HepG2 (cell line): Measurements from ENCODE around the gene TNPO3. TPM values are rescaled to one million over a fixed set of nuclear protein-coding genes. Genes with fewer than 3 reads are reported as not detected.

Experiments used
- ATAC-seq: fragments of 200-7000 bp; cut with Tn5 transposase; 3 replicates; pipeline ENCODE4 v1.9.1; 2020; ENCODE audit warnings: mild to moderate bottlenecking, moderate library complexity
- BruUV-seq: library from RNA; stranded (reverse); fragments of 400-500 nt; replicated peaks from 2 replicates; lab custom pipeline; 2021; lab: Mats Ljungman, UMichigan
- CTCF ChIA-PET: fragments of 300-600 bp; formaldehyde crosslinking; extraction: SDS; loops from one replicate; lab custom pipeline; 2021; ENCODE audit warnings: low total read pairs, inconsistent platforms, low intra/inter-chr PET ratio; lab: Yijun Ruan, JAX
- POLR2A ChIA-PET: fragments of 350-600 bp; sonication (Branson Sonifier 250); formaldehyde crosslinking; loops from one replicate; lab custom pipeline; 2020; ENCODE audit warnings: antibody characterized with exemption, inconsistent platforms; lab: Yijun Ruan, JAX
- DNase-seq: peaks from one replicate; pipeline ENCODE4 v3.0.0-alpha.2; 2015; ENCODE audit warnings: low spot score
- FAIRE-seq: peaks from 3 replicates; lab custom pipeline; 2011; peaks lifted over from hg19 to GRCh38; lab: Jason Lieb, UNC
- H2AFZ ChIP-seq: one replicate; pipeline ENCODE4 v1.6.1; 2011; ENCODE audit warnings: low read length, inconsistent platforms
- H3K27ac ChIP-seq: fragments of 300-600 bp; 3 replicates; pipeline ENCODE4 v1.8.0; 2011; ENCODE audit warnings: mixed run types, mild to moderate bottlenecking, mixed read lengths, low read length, inconsistent platforms; ENCODE audit not compliant: insufficient read depth; ENCODE audit errors: extremely low read length
- H3K27me3 ChIP-seq, 2 experiments: fragments of 200-600 bp in 1 of 2; 2 replicates in 1 of 2; 3 replicates in 1 of 2; pipeline versions ENCODE4 v1.6.0 to v1.8.0; 2011; ENCODE audit warnings: low read length in 2 of 2, mild to moderate bottlenecking in 2 of 2, moderate library complexity in 2 of 2, inconsistent platforms in 1 of 2; ENCODE audit not compliant: insufficient read depth in 2 of 2, control insufficient read depth in 1 of 2
- H3K36me3 ChIP-seq, 2 experiments: fragments of 200-600 bp in 1 of 2; replicated peaks in 1 of 2; 2 replicates in 1 of 2; 3 replicates in 1 of 2; pipeline versions ENCODE4 v1.5.1 to v1.8.0; 2011; ENCODE audit warnings: low read length in 2 of 2, inconsistent platforms in 1 of 2; ENCODE audit not compliant: insufficient read depth in 2 of 2, control insufficient read depth in 1 of 2
- H3K4me1 ChIP-seq: 2 replicates; pipeline ENCODE4 v1.5.1; 2012; ENCODE audit warnings: low read length, inconsistent platforms; ENCODE audit not compliant: insufficient read depth
- H3K4me2 ChIP-seq: 2 replicates; pipeline ENCODE4 v1.6.0; 2011; ENCODE audit warnings: low read depth, low read length, inconsistent platforms
- H3K4me3 ChIP-seq, 3 experiments: fragments of 200-600 bp in 1 of 3; sonication (generic), shearing (Covaris generic) in 1 of 3; replicated peaks in 1 of 3; 2 replicates each; pipeline ENCODE4 v1.5.1; 2011 to 2016; ENCODE audit warnings: low read length in 3 of 3, inconsistent platforms in 2 of 3, low read depth in 2 of 3, mild to moderate bottlenecking in 2 of 3, control low read depth in 1 of 3, mixed read lengths in 1 of 3; ENCODE audit not compliant: insufficient read depth in 1 of 3
- H3K79me2 ChIP-seq: one replicate; pipeline ENCODE4 v1.6.1; 2011; ENCODE audit warnings: low read length, inconsistent platforms; ENCODE audit not compliant: insufficient read depth
- H3K9ac ChIP-seq: 2 replicates; pipeline ENCODE4 v1.6.0; 2011; ENCODE audit warnings: mild to moderate bottlenecking, low read depth, low read length, inconsistent platforms; ENCODE audit not compliant: insufficient read depth
- H3K9me3 ChIP-seq: 2 replicates; pipeline ENCODE4 v1.5.1; 2012; ENCODE audit warnings: mild to moderate bottlenecking, low read length
- H4K20me1 ChIP-seq: 2 replicates; pipeline ENCODE4 v1.6.0; 2011; ENCODE audit warnings: inconsistent platforms, mild to moderate bottlenecking, low read length, moderate library complexity; ENCODE audit not compliant: insufficient read depth
- ADNP ChIP-seq: sonication (generic); formaldehyde crosslinking; IDR thresholded peaks from 2 replicates; pipeline ENCODE4 v1.4.0; 2020; ENCODE audit warnings: missing genetic modification reagents
- AKAP8 ChIP-seq: sonication (generic); formaldehyde crosslinking; IDR thresholded peaks from 2 replicates; pipeline ENCODE4 v1.5.1; 2020; ENCODE audit warnings: mild to moderate bottlenecking, missing genetic modification reagents
- BCL6 ChIP-seq: IDR thresholded peaks from 2 replicates; pipeline ENCODE4 v1.6.1; 2016; ENCODE audit warnings: missing genetic modification reagents, missing compliant biosample characterization
- MAZ ChIP-seq, 2 experiments: sonication (generic) in 1 of 2; formaldehyde crosslinking in 1 of 2; IDR thresholded peaks; 2 replicates each; pipeline versions ENCODE4 v1.5.0 to v1.6.1; 2012 to 2020; ENCODE audit warnings: low read depth in 2 of 2, mild to moderate bottlenecking in 2 of 2, borderline replicate concordance in 1 of 2, improper control_type of control experiment in 1 of 2, low read length in 1 of 2, missing genetic modification reagents in 1 of 2, moderate library complexity in 1 of 2
- MYNN ChIP-seq: sonication (generic); formaldehyde crosslinking; IDR thresholded peaks from 2 replicates; pipeline ENCODE4 v1.4.0; 2020; ENCODE audit warnings: mild to moderate bottlenecking, low read depth, missing genetic modification reagents
- PAXIP1 ChIP-seq: sonication (generic); formaldehyde crosslinking; conservative IDR thresholded peaks from 2 replicates; pipeline ENCODE4 v1.4.0; 2020; ENCODE audit warnings: mild to moderate bottlenecking, missing genetic modification reagents, moderate library complexity
- PITX1 ChIP-seq: sonication (generic); formaldehyde crosslinking; IDR thresholded peaks from 2 replicates; pipeline ENCODE4 v1.5.1; 2020; ENCODE audit warnings: mild to moderate bottlenecking, missing genetic modification reagents
- SKIL ChIP-seq: sonication (generic); formaldehyde crosslinking; IDR thresholded peaks from 2 replicates; pipeline ENCODE4 v1.8.0; 2022; ENCODE audit warnings: missing genetic modification reagents, mild to moderate bottlenecking, moderate library complexity, borderline replicate concordance
- TBL1XR1 ChIP-seq: fragments of 150-350 bp; IDR thresholded peaks from 2 replicates; pipeline ENCODE4 v1.6.1; 2014; ENCODE audit warnings: borderline replicate concordance, low read length; ENCODE audit not compliant: partially characterized antibody
- ZMAT5 ChIP-seq: sonication (generic); formaldehyde crosslinking; IDR thresholded peaks from 2 replicates; pipeline ENCODE4 v1.5.0; 2020; ENCODE audit warnings: mild to moderate bottlenecking, low read depth, missing genetic modification reagents, borderline replicate concordance
- ZNF296 ChIP-seq: sonication (generic); formaldehyde crosslinking; conservative IDR thresholded peaks from 2 replicates; pipeline ENCODE4 v1.5.0; 2020; ENCODE audit warnings: mild to moderate bottlenecking, missing genetic modification reagents
- ZNF34 ChIP-seq: sonication (generic); formaldehyde crosslinking; IDR thresholded peaks from 2 replicates; pipeline ENCODE4 v1.4.0; 2020; ENCODE audit warnings: mild to moderate bottlenecking, missing genetic modification reagents, borderline replicate concordance
- ZNF503 ChIP-seq: sonication (generic); formaldehyde crosslinking; IDR thresholded peaks from 2 replicates; pipeline ENCODE4 v1.4.0; 2020; ENCODE audit warnings: missing genetic modification reagents
- ZNF644 ChIP-seq: IDR thresholded peaks from 2 replicates; pipeline ENCODE4 v1.6.1; 2016; ENCODE audit warnings: low read depth
- ZNF670 ChIP-seq: sonication (generic); formaldehyde crosslinking; IDR thresholded peaks from 2 replicates; pipeline ENCODE4 v1.8.0; 2022; ENCODE audit warnings: mild to moderate bottlenecking, missing genetic modification reagents, borderline replicate concordance
- WGBS: methylation state at CpG from one replicate; pipeline ENCODE4 v1.1.6; 2017; ENCODE audit warnings: low lambda C conversion rate; 5-methylcytosine and 5-hydroxymethylcytosine counted together
- in situ Hi-C: cut with HindIII; loops from 2 replicates; pipeline ENCODE4 v1.10.0; 2017; ENCODE audit warnings: low pct_unique_long_range_greater_than_20kb; ENCODE audit not compliant: extremely low pct_ligation_motif_present
- intact Hi-C: fragments of 100-400 bp; cut with micrococcal nuclease; formaldehyde crosslinking; loops from one replicate; pipeline ENCODE4 v1.10.0; 2022; ENCODE audit not compliant: unreplicated experiment
- polyA plus RNA-seq, 8 experiments: library from polyadenylated mRNA; depleted of rRNA in 3 of 8; stranded (reverse) in 7 of 8; unstranded in 1 of 8; fragments of >200 nt; fragmentation: Illumina TruSeq in 4 of 8; extraction: Trizol in 4 of 8; gene quantifications; 2 replicates each; pipeline versions ENCODE4 v1.2.1 to v1.2.3, GENCODE V29; 2011 to 2016; ENCODE audit warnings: low read depth in 4 of 8, missing spikeins in 1 of 8, mixed read lengths in 1 of 8; ENCODE audit not compliant: insufficient read depth in 1 of 8
- total RNA-seq, 5 experiments: library from RNA; depleted of rRNA; stranded (reverse); fragments of >200 nt; fragmentation: Illumina TruSeq; extraction: Trizol; gene quantifications; 2 replicates each; pipeline ENCODE4 v1.2.3, GENCODE V29; 2016; ENCODE audit warnings: low read depth in 1 of 5

The TNPO3 gene
- total and polyA plus RNA-seq, 2 of the 13 experiments (the other 11 are each of a cell fraction or from before 2014, with no cell fraction given): 23.8 to 44.6 TPM

GRCh38 chr7:128924707-128925588 is 130.0 kb downstream of the TNPO3 start:
- H3K79me2 ChIP-seq: no peaks in the 10 kb centered on the region
- peaks cover 2 to 37% of the 10 kb centered on the region in 2 experiments; a peak in 4 of 5 replicates for H3K27me3 ChIP-seq
- H2AFZ ChIP-seq: no peak overlapping the region
- no peak for ATAC-seq
- no peak for DNase-seq
- POLR2A ChIA-PET: no interaction called here
- no peaks in the 10 kb centered on the region for H3K9me3 ChIP-seq
- WGBS: 18% methylated on average over 8 of the region's 8 CpGs
- H4K20me1 ChIP-seq: no peaks in the 10 kb centered on the region
- no peak overlapping the region for H3K9ac ChIP-seq
- in situ Hi-C loops (no loop called here), intact Hi-C loops (no loop called here)
- H3K4me3 ChIP-seq: no peak overlapping the region
- BruUV-seq: no TSS peak
- CTCF ChIA-PET: no interaction called here
- H3K4me2 ChIP-seq: no peak overlapping the region
- H3K27ac ChIP-seq: no peak overlapping the region
- no peaks in the 10 kb centered on the region for H3K4me1 ChIP-seq
- no peaks in the 10 kb centered on the region for H3K36me3 ChIP-seq
- no peak for FAIRE-seq
- TF ChIP-seq MYNN (CRISPR knock-in tag): no peak
- TF ChIP-seq TBL1XR1: no peak
- no peak for TF ChIP-seq PAXIP1
- no peak for TF ChIP-seq ZNF670 (CRISPR knock-in tag)
- TF ChIP-seq ZNF503 (CRISPR knock-in tag): no peak
- no peak for TF ChIP-seq BCL6 (CRISPR knock-in tag)
- TF ChIP-seq PITX1 (CRISPR knock-in tag): no peak
- TF ChIP-seq MAZ (IDR thresholded peaks at IDR 0.05; ENCODE audit: borderline replicate concordance, low read depth, low read length): no peak
- no peak for TF ChIP-seq MAZ (CRISPR knock-in tag; IDR thresholded peaks at IDR 0.05; ENCODE audit: low read depth)
- TF ChIP-seq SKIL (CRISPR knock-in tag): no peak
- no peak for TF ChIP-seq ZNF644 (CRISPR knock-in tag)
- no peak for TF ChIP-seq AKAP8
- TF ChIP-seq ZNF34: no peak
- no peak for TF ChIP-seq ZNF296 (CRISPR knock-in tag)
- no peak for TF ChIP-seq ADNP (CRISPR knock-in tag)
- no peak for TF ChIP-seq ZMAT5 (CRISPR knock-in tag)
